Brain microvascular endothelial cell (primary cell): Measurements from ENCODE around the gene CLCA1.

Experiments used
- DNase-seq: peaks from one replicate; pipeline ENCODE4 v3.0.0-alpha.2; 2020
- H3K27ac ChIP-seq: fragments of 250-450 bp; sonication (Bioruptor Pico); 2 replicates; pipeline ENCODE4 v1.5.1; 2020; ENCODE audit warnings: mild to moderate bottlenecking, moderate library complexity
- H3K27me3 ChIP-seq: fragments of 250-450 bp; sonication (Bioruptor Pico); replicated peaks from 2 replicates; pipeline ENCODE4 v1.5.1; 2020; ENCODE audit warnings: mild to moderate bottlenecking
- H3K36me3 ChIP-seq: fragments of 250-450 bp; sonication (Bioruptor Pico); replicated peaks from 2 replicates; pipeline ENCODE4 v1.5.1; 2020; ENCODE audit warnings: mild to moderate bottlenecking
- H3K4me3 ChIP-seq: 2 replicates; pipeline ENCODE4 v1.5.1; 2011; ENCODE audit warnings: low read depth, mild to moderate bottlenecking, control low read depth, low read length, moderate library complexity
- CTCF ChIP-seq: IDR thresholded peaks from 2 replicates; pipeline ENCODE4 v1.5.1; 2011; ENCODE audit warnings: low read depth, mild to moderate bottlenecking, moderate library complexity, low read length, control low read depth, inconsistent platforms; ENCODE audit errors: missing control alignments
- in situ Hi-C: cut with HindIII; loops from 2 replicates; pipeline ENCODE4 v1.10.0; 2017; ENCODE audit warnings: low sequenced_read_pairs, low pct_ligation_motif_present

CLCA1 gene

DNA sequence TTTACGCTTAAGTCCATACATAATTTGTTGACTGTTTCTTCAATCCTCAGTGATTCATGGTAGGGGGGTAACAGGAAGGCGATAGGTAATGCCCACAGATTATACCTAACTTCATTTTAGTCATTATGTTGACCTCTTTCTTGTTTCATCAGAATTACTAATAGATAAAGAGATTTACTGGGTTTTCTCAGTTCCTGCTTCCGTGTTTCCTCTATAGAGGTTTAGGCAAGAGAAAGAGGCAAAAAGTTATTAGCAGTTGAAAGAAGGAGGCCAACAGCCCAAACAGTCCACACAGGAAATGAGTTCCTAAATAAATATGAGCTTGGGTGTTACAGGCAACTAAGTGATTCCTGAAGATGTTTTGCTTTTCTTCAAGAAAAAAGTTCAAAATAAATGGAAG, 17.9 kb upstream of the CLCA1 start:
- Histone ChIP-seq H3K27ac (no peak overlapping the region), H3K27me3 (no peaks in the 10 kb centered on the region), H3K4me3 (no peak overlapping the region), H3K36me3 (no peaks in the 10 kb centered on the region)
- DNase-seq = no peak
- in situ Hi-C loops = no loop called here
- no peak for TF ChIP-seq CTCF

DNA sequence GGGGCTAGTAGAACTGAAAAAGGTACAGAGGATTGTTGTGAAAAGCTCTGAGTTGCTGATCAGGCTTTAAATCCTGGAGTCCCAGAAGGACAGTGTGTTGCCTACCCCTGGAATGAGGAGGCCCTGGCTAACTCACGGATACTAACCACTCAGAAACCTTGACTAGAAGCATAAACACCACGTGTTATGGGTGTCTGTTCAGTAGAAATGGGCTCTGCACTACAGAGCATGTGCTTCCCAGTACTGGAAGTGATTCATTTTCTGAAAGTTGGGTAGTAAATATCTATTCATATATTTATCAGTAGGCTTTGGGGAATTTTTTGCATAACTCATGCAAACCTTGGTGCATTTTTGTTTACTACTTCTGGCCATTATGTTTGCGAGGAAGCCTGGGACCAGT, 15.1 kb upstream of the CLCA1 start:
- no peak for DNase-seq
- no peak overlapping the region for H3K27ac ChIP-seq
- H3K36me3 ChIP-seq = no peaks in the 10 kb centered on the region
- H3K27me3 ChIP-seq = no peaks in the 10 kb centered on the region
- in situ Hi-C loops = no loop called here
- H3K4me3 ChIP-seq = no peak overlapping the region
- no peak for TF ChIP-seq CTCF

DNA sequence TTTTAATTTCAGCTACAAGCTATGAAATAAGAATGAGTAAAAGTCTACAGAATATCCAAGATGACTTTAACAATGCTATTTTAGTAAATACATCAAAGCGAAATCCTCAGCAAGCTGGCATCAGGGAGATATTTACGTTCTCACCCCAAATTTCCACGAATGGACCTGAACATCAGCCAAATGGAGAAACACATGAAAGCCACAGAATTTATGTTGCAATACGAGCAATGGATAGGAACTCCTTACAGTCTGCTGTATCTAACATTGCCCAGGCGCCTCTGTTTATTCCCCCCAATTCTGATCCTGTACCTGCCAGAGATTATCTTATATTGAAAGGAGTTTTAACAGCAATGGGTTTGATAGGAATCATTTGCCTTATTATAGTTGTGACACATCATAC, 13.7 kb upstream of the CLCA1 start:
- Histone ChIP-seq H3K36me3 (no peaks in the 10 kb centered on the region), H3K27ac (no peak overlapping the region), H3K4me3 (no peak overlapping the region), H3K27me3 (no peaks in the 10 kb centered on the region)
- DNase-seq = no peak
- in situ Hi-C loops = no loop called here
- TF ChIP-seq CTCF = no peak

DNA sequence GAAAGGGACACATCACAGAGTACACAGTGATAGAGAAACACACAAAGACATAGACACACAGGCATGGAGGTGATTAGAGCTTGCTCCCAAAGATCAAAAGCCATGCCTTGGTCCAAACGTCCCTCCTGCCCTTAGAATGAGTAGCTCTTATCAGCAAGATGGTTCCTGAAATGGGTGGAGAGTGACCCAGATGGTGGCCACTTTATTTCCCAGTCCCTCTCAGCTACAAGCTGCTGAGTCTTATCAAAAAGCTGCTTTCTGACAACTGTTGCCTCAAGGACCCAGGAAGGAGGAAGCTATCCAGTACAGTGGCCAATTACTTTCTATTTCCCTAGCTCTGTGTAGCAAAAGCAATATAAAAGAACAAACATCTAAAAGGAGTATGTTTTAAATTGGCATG, 7.7 kb upstream of the CLCA1 start:
- in situ Hi-C loops = no loop called here
- no peak overlapping the region for H3K27ac ChIP-seq
- no peak for DNase-seq
- no peaks in the 10 kb centered on the region for H3K27me3 ChIP-seq
- no peak for TF ChIP-seq CTCF
- H3K4me3 ChIP-seq = no peak overlapping the region
- no peaks in the 10 kb centered on the region for H3K36me3 ChIP-seq

GRCh38 chr1:86461482-86461881, 7.2 kb upstream of the CLCA1 start:
- DNase-seq = no peak
- in situ Hi-C loops = no loop called here
- no peaks in the 10 kb centered on the region for H3K27me3 ChIP-seq
- H3K27ac ChIP-seq = no peak overlapping the region
- no peak for TF ChIP-seq CTCF
- H3K36me3 ChIP-seq = no peaks in the 10 kb centered on the region
- no peak overlapping the region for H3K4me3 ChIP-seq

DNA sequence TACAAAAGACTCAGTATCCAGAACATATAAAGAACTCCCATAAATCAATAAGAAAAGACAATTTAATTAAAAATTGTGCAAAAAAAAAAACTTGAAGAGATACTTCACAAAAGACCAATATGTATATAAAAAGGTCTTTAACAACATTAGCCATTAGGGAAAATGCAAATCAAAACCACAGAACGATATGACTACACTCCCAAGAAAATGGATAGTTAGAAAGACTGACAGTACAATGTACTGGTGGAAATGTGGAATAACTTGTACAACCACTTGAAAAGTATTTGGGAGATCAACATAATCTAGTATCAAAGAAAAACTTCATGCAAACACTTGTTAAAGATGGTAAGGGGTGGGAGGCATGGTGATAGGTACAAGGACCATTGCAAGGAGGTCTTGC, 3.9 kb upstream of the CLCA1 start:
- H3K27me3 ChIP-seq = no peaks in the 10 kb centered on the region
- no peak overlapping the region for H3K4me3 ChIP-seq
- DNase-seq = no peak
- no peak for TF ChIP-seq CTCF
- H3K36me3 ChIP-seq = no peaks in the 10 kb centered on the region
- H3K27ac ChIP-seq = no peak overlapping the region
- in situ Hi-C loops = no loop called here
